GM13977 (cell line): ENCODE data around the gene PPP1R36.

ENCODE experiments used
- DNase-seq: peaks from one replicate; pipeline ENCODE4 v3.0.0; 2012; ENCODE audit warnings: low spot score
- CTCF ChIP-seq: IDR thresholded peaks from 2 replicates; pipeline ENCODE4 v1.5.1; 2012; ENCODE audit warnings: mild to moderate bottlenecking, control low read depth; ENCODE audit not compliant: insufficient read depth; ENCODE audit errors: extremely low read depth, missing control alignments
- in situ Hi-C: fragments of 300-500 bp; cut with MboI; formaldehyde crosslinking; loops from one replicate; pipeline ENCODE4 v1.12.0; 2022; ENCODE audit warnings: low sequenced_read_pairs, low pct_unique_long_range_greater_than_20kb, mixed read lengths, inconsistent platforms; ENCODE audit not compliant: unreplicated experiment

PPP1R36 gene

GRCh38 chr14:64581363-64581762, 31.6 kb downstream of the PPP1R36 start:
- in situ Hi-C loops: no loop called here
- TF ChIP-seq CTCF: no peak
- DNase-seq: no peak

- in situ Hi-C loops: no loop called here
- no peak for DNase-seq
- no peak for TF ChIP-seq CTCF
These were observed 32.1 kb downstream of the PPP1R36 start for GRCh38 chr14:64581817-64582216.

- no peak for DNase-seq
- in situ Hi-C loops: no loop called here
- no peak for TF ChIP-seq CTCF
These were observed 34.4 kb downstream of the PPP1R36 start for GRCh38 chr14:64584190-64584589.

- no peak for TF ChIP-seq CTCF
- no peak for DNase-seq
- in situ Hi-C loops: no loop called here
These were observed 42.0 kb downstream of the PPP1R36 start for GRCh38 chr14:64591809-64592208.

GRCh38 chr14:64594438-64594837, 44.7 kb downstream of the PPP1R36 start:
- no peak for TF ChIP-seq CTCF
- in situ Hi-C loops: no loop called here
- DNase-seq: no peak

DNA sequence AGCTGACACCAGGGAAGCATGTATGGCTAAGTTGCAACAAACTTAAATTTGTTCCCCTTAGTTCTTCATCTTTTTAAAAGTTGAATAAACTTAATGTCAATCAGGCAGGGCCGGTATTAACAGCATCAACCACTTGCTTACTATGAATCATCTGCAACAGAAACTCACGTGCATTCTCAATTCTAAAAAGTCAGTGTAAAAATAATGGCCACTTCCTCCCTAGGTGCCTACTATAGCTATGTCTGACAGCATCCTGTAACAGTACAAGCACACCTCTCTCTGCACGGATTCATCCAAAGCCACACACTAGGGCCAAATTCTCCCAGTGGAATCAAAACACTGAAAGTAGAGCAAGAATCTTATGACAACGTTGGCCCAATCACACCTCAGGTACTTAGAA, 48.6 kb downstream of the PPP1R36 start:
- in situ Hi-C loops: no loop called here
- no peak for TF ChIP-seq CTCF
- DNase-seq: no peak

GRCh38 chr14:64601571-64601970, 51.8 kb downstream of the PPP1R36 start:
- DNase-seq: no peak
- TF ChIP-seq CTCF: no peak
- in situ Hi-C loops: no loop called here
